Gastrocnemius medialis (tissue), 4 donors: Measurements from ENCODE around the gene CUX1. TPM values are rescaled to one million over a fixed set of nuclear protein-coding genes. Genes with fewer than 3 reads are reported as not detected.

Experiments used
- ATAC-seq, 2 donors: fragments of 150-250 bp; one replicate each; pipeline ENCODE4 v1.9.1; 2016
- DNase-seq, 2 donors: peaks; one replicate each; pipeline ENCODE4 v3.0.0-alpha.2; 2019
- H3K27ac ChIP-seq, 4 donors: fragments of 200-600 bp; sonication (generic); 1 replicate in 1 of 4; 2 replicates in 3 of 4; pipeline ENCODE4 v1.5.1; 2016 to 2018; ENCODE audit warnings: mild to moderate bottlenecking in 2 of 4, moderate library complexity in 1 of 4
- H3K27me3 ChIP-seq, 3 donors: fragments of 200-600 bp; sonication (generic) in 2 of 3; 1 replicate in 1 of 3; 2 replicates in 2 of 3; pipeline versions ENCODE4 v1.5.1 to v1.6.0; 2016 to 2019; ENCODE audit warnings: mild to moderate bottlenecking in 1 of 3, moderate library complexity in 1 of 3
- H3K36me3 ChIP-seq, 2 donors: fragments of 200-600 bp; sonication (generic) in 1 of 2; one replicate each; pipeline ENCODE4 v1.5.1; 2017 to 2018
- H3K4me1 ChIP-seq, 2 donors: fragments of 200-600 bp; sonication (generic) in 1 of 2; one replicate each; pipeline ENCODE4 v1.5.1; 2016 to 2017; ENCODE audit warnings: mild to moderate bottlenecking in 2 of 2
- H3K4me3 ChIP-seq, 4 donors: fragments of 200-600 bp; sonication (generic) in 3 of 4; 1 replicate in 1 of 4; 2 replicates in 3 of 4; pipeline ENCODE4 v1.5.1; 2016 to 2019; ENCODE audit warnings: mild to moderate bottlenecking in 2 of 4
- H3K9me3 ChIP-seq, 3 donors: fragments of 200-600 bp; sonication (generic) in 2 of 3; 1 replicate in 1 of 3; 2 replicates in 2 of 3; pipeline ENCODE4 v1.5.1; 2016 to 2019
- POLR2A ChIP-seq, 2 donors: fragments of 450-650 bp; IDR thresholded peaks; one replicate each; pipeline ENCODE4 v1.6.1; 2017; ENCODE audit warnings: antibody characterized with exemption in 2 of 2, mild to moderate bottlenecking in 2 of 2, moderate library complexity in 2 of 2
- in situ Hi-C, 4 donors: fragments of 200-750 bp; cut with MboI; loops; one replicate each; pipeline versions ENCODE4 v1.15.0 to v1.8.0; 2017; ENCODE audit warnings: low sequenced_read_pairs in 4 of 4
- intact Hi-C: fragments of 100-400 bp; cut with DNase I; formaldehyde crosslinking; loops from one replicate; pipeline ENCODE4 v1.15.1; 2023; ENCODE audit warnings: low total_unique reads
- total RNA-seq, 4 donors: library from RNA; depleted of rRNA; stranded (reverse); fragments of >200 nt; gene quantifications; one replicate each; pipeline versions ENCODE4 v1.1.0 to v1.2.3, GENCODE V29; 2016
- TF ChIP-seq, protein P1 (sequence below), 5 experiments: fragments of 450-650 bp in 3 of 5; fragments of 200-600 bp in 2 of 5; sonication (generic) in 2 of 5; IDR thresholded peaks in 4 of 5; conservative IDR thresholded peaks in 1 of 5; 1 replicate in 4 of 5; 2 replicates in 1 of 5; pipeline ENCODE4 v1.5.1; 2016 to 2019; ENCODE audit warnings: antibody characterized with exemption in 5 of 5, mild to moderate bottlenecking in 3 of 5, moderate library complexity in 3 of 5

CUX1 gene
- total RNA-seq, 4 donors from 2014 or later, result 44.1 to 57.9 (median 54.9) TPM

DNA sequence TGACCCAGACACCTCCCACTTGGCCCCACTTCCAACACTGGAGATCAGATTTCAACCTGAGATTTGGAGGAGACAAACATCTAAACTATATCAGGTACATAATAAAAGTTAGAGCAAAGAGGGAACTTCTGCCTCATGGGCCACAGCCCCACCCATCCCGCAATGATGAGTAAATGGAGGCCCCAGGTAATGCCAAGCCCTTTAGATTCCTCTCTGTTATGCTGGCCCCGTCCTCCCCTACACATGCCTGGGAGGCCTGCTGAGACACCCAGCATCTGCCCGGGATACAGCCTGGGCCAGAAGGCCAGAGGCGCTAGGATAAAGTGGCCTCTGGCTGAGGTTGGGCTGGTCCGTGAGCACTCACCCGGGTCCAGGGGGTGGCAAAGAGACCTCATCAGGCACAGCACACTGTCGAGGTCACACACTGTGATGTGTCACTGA lies 283.7 kb downstream of the CUX1 start:
- ATAC-seq (no peak), DNase-seq (no peak)
- Histone ChIP-seq H3K36me3 (peaks cover 0 to 24% of the 10 kb centered on the region in 2 donors), H3K9me3 (no peaks in the 10 kb centered on the region), H3K4me3 (no peak overlapping the region), H3K4me1 (no peaks in the 10 kb centered on the region), H3K27ac (no peak overlapping the region), H3K27me3 (no peaks in the 10 kb centered on the region)
- intact Hi-C loops (no loop called here), in situ Hi-C loops (no loop called here)
- TF ChIP-seq, protein P1, sequence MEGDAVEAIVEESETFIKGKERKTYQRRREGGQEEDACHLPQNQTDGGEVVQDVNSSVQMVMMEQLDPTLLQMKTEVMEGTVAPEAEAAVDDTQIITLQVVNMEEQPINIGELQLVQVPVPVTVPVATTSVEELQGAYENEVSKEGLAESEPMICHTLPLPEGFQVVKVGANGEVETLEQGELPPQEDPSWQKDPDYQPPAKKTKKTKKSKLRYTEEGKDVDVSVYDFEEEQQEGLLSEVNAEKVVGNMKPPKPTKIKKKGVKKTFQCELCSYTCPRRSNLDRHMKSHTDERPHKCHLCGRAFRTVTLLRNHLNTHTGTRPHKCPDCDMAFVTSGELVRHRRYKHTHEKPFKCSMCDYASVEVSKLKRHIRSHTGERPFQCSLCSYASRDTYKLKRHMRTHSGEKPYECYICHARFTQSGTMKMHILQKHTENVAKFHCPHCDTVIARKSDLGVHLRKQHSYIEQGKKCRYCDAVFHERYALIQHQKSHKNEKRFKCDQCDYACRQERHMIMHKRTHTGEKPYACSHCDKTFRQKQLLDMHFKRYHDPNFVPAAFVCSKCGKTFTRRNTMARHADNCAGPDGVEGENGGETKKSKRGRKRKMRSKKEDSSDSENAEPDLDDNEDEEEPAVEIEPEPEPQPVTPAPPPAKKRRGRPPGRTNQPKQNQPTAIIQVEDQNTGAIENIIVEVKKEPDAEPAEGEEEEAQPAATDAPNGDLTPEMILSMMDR (IDR thresholded peaks at IDR 0.05 in 4 of 5, conservative IDR thresholded peaks at IDR 0.05 in 1 of 5), result no peak
- TF ChIP-seq POLR2A (IDR thresholded peaks at IDR 0.05), result no peak

DNA sequence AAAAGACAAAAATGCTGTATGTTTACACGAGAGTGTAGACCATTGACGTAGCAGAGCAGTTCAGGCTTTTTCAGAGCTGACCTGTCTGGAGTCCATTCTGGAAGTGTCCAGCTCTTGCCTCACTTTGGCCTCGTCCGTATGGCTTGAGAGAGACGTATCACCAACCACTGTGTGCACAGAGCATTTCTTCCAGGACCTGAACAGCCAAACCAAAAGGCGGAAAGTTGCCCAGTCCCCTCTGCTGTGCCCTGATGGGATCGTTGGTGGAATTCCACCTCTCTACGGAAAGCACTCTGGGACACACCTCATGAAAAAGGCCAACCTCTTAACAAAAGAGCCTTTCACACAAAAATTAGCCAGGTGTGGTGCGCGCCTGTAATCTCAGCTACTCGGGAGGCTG lies 284.5 kb downstream of the CUX1 start:
- H3K27ac ChIP-seq, result no peak overlapping the region
- in situ Hi-C loops, result no loop called here
- no peaks in the 10 kb centered on the region for H3K27me3 ChIP-seq
- TF ChIP-seq POLR2A (IDR thresholded peaks at IDR 0.05), result no peak
- TF ChIP-seq, protein P1 (IDR thresholded peaks at IDR 0.05 in 4 of 5, conservative IDR thresholded peaks at IDR 0.05 in 1 of 5), result no peak
- peaks cover 0 to 32% of the 10 kb centered on the region in 2 donors for H3K36me3 ChIP-seq
- intact Hi-C loops, result no loop called here
- no peaks in the 10 kb centered on the region for H3K9me3 ChIP-seq
- ATAC-seq (no peak), DNase-seq (no peak)
- no peaks in the 10 kb centered on the region for H3K4me1 ChIP-seq
- no peak overlapping the region for H3K4me3 ChIP-seq

DNA sequence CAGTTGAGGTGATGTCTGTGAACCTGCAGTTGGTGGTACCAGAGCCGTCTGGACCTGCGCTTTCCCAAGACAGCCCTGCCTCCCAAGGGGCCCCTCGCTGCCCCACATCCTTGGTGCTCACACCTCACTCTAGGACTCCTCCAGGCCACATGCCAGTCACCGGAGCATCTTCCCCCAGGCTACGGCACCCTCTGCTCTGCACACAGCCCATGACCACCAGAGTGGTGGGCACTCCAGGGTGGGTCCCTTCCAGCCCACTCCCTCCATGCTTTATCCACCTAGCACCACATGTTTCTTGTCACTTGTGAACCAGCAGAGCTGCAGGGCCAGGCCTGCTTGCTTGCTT lies 285.6 kb downstream of the CUX1 start:
- no peaks in the 10 kb centered on the region for H3K9me3 ChIP-seq
- DNase-seq (no peak), ATAC-seq (no peak)
- no peak overlapping the region for H3K27ac ChIP-seq
- in situ Hi-C loops (no loop called here), intact Hi-C loops (no loop called here)
- H3K4me1 ChIP-seq, result no peaks in the 10 kb centered on the region
- no peaks in the 10 kb centered on the region for H3K27me3 ChIP-seq
- no peak for TF ChIP-seq POLR2A (IDR thresholded peaks at IDR 0.05)
- TF ChIP-seq, protein P1 (IDR thresholded peaks at IDR 0.05 in 4 of 5, conservative IDR thresholded peaks at IDR 0.05 in 1 of 5), result no peak
- H3K36me3 ChIP-seq, result peaks cover 0 to 33% of the 10 kb centered on the region in 2 donors
- H3K4me3 ChIP-seq, result no peak overlapping the region

DNA sequence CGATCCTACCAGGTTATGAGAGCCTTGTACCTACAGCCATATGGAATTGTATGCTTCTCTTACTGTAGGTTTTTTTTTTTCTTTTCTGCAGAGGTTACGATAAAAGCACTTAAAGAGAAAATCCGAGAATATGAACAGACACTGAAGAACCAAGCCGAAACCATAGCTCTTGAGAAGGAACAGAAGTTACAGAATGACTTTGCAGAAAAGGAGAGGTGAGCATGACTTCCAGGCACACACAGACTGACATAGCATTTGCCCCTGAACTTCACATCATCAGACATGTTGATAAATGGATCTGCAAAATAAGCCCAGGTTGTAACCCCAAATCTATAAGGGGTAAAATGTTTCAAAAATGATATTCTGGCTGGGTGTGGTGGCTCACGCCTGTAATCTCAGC lies 286.8 kb downstream of the CUX1 start:
- no peak for TF ChIP-seq POLR2A (IDR thresholded peaks at IDR 0.05)
- TF ChIP-seq, protein P1 (IDR thresholded peaks at IDR 0.05 in 4 of 5, conservative IDR thresholded peaks at IDR 0.05 in 1 of 5), result no peak
- in situ Hi-C loops (no loop called here), intact Hi-C loops (no loop called here)
- Histone ChIP-seq H3K27me3 (no peaks in the 10 kb centered on the region), H3K27ac (no peak overlapping the region), H3K4me1 (no peaks in the 10 kb centered on the region), H3K36me3 (peaks cover 0 to 28% of the 10 kb centered on the region in 2 donors), H3K4me3 (no peak overlapping the region), H3K9me3 (no peaks in the 10 kb centered on the region)
- ATAC-seq (no peak), DNase-seq (no peak)

DNA sequence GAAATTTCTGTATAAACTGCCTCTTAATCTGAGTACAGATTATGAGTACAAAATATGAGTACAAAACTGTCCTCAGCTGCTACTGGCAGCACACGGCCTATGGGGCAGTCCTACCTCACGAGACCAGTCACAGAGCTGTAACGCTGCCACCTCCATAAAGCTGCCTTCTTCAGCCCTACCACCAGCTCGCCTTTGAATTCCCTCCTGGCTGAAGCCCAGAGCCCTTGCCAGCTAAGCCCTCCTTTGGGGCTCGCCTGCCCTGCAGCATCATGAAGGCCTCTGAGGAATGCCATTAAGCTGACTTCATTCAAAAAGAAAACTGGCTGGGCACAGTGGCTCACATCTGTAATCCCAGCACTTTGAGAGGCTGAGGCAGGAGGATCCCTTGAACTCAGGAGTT lies 289.2 kb downstream of the CUX1 start:
- Histone ChIP-seq H3K9me3 (no peaks in the 10 kb centered on the region), H3K36me3 (peaks cover 0 to 35% of the 10 kb centered on the region in 2 donors), H3K4me3 (no peak overlapping the region), H3K27ac (no peak overlapping the region), H3K27me3 (no peaks in the 10 kb centered on the region), H3K4me1 (peaks cover 0 to 7% of the 10 kb centered on the region in 2 donors)
- TF ChIP-seq, protein P1 (IDR thresholded peaks at IDR 0.05 in 4 of 5, conservative IDR thresholded peaks at IDR 0.05 in 1 of 5), result no peak
- TF ChIP-seq POLR2A (IDR thresholded peaks at IDR 0.05), result no peak
- in situ Hi-C loops (no loop called here), intact Hi-C loops (no loop called here)
- no peak for DNase-seq
- no peak for ATAC-seq
